LNCaP clone FGC (cell line): Measurements from ENCODE around the gene VSIG10L.

Experiments used
- DNase-seq: peaks from one replicate; pipeline ENCODE4 v3.0.0-alpha.2; 2011; ENCODE audit warnings: low read depth
- H3K4me3 ChIP-seq: 2 replicates; pipeline ENCODE4 v1.5.1; 2011; ENCODE audit warnings: mild to moderate bottlenecking, low read depth, low read length, control low read depth
- TF ChIP-seq, protein P1 (sequence below): IDR thresholded peaks from 2 replicates; pipeline ENCODE4 v1.5.1; 2012; ENCODE audit warnings: mild to moderate bottlenecking; ENCODE audit not compliant: control insufficient read depth, insufficient read depth; ENCODE audit errors: extremely low read depth

Gene VSIG10L

DNA sequence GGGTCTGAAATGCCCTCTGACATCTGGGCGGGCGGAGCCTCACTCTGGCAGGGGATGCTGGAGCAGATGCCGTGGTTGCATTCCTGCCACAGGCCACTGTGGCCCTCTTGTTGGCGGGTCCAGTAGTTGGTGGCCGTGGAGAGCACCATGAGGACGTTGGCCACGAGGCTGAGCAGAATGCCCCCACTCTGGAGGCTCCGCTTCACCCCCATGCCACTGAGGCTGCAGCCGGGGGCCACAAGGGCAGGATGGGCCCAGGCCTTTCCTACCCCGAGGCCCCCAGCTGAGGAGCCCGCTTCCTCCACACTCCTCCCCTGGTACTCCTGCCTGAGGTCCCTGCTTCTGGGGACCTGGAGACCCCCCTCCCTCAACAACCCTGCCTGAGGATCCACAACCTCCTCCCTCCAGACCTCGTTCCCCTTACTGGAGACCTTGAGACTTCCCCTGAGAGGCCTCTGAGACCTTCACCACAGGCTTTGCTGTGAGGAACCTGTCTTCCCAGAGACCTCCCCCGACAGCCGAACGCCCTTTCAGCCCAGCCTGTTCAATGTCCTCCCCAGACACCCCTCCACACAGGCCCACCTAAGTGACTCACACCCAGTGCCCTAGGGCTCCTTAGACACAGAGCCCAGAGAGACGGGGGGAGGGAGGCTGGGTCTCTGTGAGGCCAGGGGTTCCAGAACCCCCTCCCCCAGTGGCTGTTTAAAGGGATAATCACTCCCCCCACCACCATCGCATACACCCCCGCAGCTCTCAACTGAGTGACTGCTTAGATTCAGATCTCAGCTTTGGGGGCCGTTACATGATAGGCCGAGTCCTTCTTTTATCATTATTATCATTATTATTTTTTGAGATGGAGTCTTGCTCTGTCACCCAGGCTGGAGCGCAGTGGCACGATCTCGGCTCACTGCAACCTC, 26.7 kb upstream of the VSIG10L start, which contains the start of gene CLDND2:
Gene CLDND2 (minus strand): TSS at position 638 of the 917 bp plus-strand sequence. CDS start 426 bp downstream, at position 212.
- TF ChIP-seq, protein P1, sequence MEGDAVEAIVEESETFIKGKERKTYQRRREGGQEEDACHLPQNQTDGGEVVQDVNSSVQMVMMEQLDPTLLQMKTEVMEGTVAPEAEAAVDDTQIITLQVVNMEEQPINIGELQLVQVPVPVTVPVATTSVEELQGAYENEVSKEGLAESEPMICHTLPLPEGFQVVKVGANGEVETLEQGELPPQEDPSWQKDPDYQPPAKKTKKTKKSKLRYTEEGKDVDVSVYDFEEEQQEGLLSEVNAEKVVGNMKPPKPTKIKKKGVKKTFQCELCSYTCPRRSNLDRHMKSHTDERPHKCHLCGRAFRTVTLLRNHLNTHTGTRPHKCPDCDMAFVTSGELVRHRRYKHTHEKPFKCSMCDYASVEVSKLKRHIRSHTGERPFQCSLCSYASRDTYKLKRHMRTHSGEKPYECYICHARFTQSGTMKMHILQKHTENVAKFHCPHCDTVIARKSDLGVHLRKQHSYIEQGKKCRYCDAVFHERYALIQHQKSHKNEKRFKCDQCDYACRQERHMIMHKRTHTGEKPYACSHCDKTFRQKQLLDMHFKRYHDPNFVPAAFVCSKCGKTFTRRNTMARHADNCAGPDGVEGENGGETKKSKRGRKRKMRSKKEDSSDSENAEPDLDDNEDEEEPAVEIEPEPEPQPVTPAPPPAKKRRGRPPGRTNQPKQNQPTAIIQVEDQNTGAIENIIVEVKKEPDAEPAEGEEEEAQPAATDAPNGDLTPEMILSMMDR = no peak
- no peak for DNase-seq
- H3K4me3 ChIP-seq = peak within 1 kb of the TSS; percentile 93

DNA sequence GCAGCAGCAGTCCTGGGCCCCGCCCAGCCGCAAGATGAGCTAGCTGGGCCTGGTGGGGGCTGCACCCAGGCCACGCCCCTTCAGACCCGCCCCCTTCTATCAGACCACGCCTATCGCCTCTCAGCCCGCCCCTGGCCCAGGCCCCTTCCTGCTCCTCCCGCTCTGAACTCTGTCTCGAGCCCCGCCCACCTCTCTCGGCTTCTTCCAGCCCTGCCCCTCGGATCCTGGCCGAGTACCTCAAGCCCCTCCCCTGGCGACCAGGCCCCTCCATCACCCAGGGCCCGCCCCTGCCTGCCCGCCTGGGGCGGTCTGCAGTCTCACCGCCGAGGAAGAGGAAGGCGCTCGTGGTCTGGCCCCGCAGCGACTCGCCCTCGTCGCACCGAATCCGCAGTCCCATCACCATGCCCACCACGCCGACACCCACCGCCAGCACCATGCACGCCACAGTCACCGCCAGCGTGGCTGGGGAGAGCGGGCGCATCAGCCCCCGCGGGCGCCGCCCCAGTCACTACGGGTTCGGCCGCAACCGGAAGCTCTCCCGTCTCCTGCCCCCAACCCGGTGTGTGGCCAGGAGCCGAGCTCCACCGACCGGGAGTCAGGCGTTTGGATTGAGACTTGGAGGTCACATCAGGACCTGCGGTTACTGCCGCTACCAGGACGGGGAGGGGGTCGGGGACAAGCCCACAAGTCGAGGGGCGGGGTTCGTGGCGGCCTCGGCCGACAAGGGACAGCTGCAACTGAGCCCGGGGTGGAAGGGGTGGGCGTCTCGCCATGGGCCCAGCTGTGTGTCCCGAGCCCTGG, 25.8 kb upstream of the VSIG10L start:
- peak overlapping the region; percentile 93 for H3K4me3 ChIP-seq
- DNase-seq = peak; percentile 86
- TF ChIP-seq, protein P1 = no peak

DNA sequence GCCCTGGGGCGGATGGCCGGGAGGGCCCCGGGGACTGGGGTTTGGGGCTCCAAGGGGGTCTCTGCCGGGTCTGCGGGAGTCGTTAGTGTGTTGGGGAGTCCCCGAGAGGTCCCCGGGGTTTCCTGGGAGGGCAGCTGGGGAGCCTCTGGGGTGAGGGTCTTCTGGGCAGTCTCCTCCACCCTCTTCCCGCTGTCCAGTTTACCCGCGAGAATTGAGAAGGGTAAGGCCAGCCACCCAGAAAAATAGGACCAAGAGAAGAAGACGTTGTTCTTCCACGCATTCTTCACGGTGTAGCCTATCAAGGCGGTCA, 25.3 kb upstream of the VSIG10L start:
- H3K4me3 ChIP-seq = peak overlapping the region; percentile 93
- DNase-seq = no peak
- TF ChIP-seq, protein P1 = no peak

DNA sequence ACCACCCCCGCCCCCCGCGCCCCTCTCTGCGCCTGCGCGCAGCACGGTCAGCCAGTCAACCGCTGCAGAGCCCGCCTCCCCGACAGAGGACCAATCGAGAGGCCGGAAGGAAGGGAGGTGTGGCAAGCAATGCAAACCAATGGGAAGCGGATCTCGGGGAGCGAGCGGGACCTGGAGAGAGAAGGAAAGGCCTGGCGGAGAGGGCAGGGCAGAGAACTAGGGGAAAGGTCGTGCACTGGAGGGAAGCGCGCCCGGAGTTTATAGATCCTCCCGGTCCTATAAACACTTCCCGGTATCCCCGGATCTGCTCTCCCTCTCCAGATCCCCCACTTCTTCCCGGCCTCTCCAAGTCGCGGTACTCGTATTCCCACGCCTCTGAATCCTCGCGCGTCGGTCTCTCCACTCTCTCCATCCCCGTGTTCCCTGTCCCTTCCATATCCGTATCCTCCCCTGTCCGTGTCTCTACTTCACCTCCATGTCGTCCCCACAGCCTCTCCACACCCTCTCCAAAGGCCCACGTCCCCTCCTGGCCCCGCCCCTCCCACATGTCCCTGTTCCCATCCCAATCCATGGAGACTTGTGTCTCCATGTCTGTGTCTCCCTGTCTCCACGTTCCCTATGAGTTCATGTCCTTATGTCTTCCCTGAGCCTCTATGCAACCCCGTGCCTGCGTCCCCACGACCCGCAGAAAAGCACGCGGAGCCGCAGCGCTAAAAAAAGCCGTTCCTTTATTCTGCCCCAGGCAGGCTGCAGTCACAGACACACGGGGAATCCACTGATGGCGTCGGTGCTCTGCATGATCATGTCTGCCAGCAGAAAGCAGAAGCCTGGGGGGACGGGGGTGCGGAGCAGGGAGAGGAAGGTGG, 24.7 kb upstream of the VSIG10L start:
- peak; percentile 93 for DNase-seq

DNA sequence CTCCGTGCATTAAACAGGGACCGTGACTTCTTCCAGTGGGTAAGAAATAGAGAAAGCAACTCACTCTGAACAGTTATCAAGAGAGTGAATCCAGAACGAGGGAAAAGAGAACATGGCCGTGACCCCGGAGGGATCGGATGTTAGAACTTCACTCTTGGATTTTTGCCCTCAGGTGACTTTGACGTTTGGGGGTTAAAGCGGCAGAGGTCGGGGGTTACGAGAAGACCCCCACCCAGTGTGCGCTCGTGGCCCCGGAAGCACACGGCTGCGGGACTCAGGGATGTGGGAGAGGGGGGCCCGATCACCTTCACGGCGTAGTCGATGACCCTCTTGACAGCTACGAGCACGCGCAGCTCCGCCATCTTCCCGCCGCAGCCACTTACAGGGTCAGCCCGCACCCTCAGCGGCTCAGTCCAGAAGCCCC, 24.0 kb upstream of the VSIG10L start, which contains the start of gene ETFB:
Gene ETFB (minus strand): TSS at position 424 of the 424 bp plus-strand sequence. CDS start 62 bp downstream, at position 362.
- TF ChIP-seq, protein P1 = no peak
- H3K4me3 ChIP-seq = peak within 1 kb of the TSS; percentile 93

More for the DNA sequence above, 24.7 kb upstream of the VSIG10L start:
- TF ChIP-seq, protein P1 = no peak
- peak overlapping the region; percentile 93 for H3K4me3 ChIP-seq

More for the DNA sequence above, 24.0 kb upstream of the VSIG10L start, which contains the start of gene ETFB:
- no peak for DNase-seq
